Left cardiac atrium (tissue), 2 donors: ENCODE data around the gene RALGPS2. TPM values are rescaled to one million over a fixed set of nuclear protein-coding genes. Genes with fewer than 3 reads are reported as not detected.

Experiments used
- microRNA-seq, 2 donors: library from miRNA; unstranded; fragments of <30 nt; microRNA quantifications; one replicate each; pipeline ENCODE4 v1.2.0, GENCODE V29; 2020
- total RNA-seq, 2 donors: library from RNA; stranded (reverse); fragmentation: NEBNext Ultra II Directional; extraction: Animal tissue kit (Norgen Biotek cat#: 25700); gene quantifications; one replicate each; pipeline ENCODE4 v1.2.1, GENCODE V29; 2021
- donor health status: DM: no; HTN: yes; CAD: no; lungs with severe emphysema.
- donor health status: DM: yes; HTN: yes; CAD: no.

The RALGPS2 gene
- total RNA-seq, 2 donors from 2014 or later = 9.6 to 17.6 TPM

Small RNA genes within 50 kb of the gene (microRNA-seq; reads per million reads assigned to microRNA genes)
- gene MIR4424 = 0 reads per million in 2 donors

Other genes with a start within 250 kb of the RALGPS2 start
- not detected for gene CLEC20A, start 228.3 kb upstream of the RALGPS2 start, total RNA-seq
- not detected for gene TEX35, start 212.1 kb upstream of the RALGPS2 start, total RNA-seq
- 10 to 100 TPM; 14.3 to 19.0 TPM for gene ANGPTL1, start 145.8 kb downstream of the RALGPS2 start, total RNA-seq